ENCODE measurements around the gene SPON2. TPM values are rescaled to one million over a fixed set of nuclear protein-coding genes. Genes with fewer than 3 reads are reported as not detected.

The SPON2 gene
- total RNA-seq, 1 experiment from 2014 or later: 2.3 TPM

DNA sequence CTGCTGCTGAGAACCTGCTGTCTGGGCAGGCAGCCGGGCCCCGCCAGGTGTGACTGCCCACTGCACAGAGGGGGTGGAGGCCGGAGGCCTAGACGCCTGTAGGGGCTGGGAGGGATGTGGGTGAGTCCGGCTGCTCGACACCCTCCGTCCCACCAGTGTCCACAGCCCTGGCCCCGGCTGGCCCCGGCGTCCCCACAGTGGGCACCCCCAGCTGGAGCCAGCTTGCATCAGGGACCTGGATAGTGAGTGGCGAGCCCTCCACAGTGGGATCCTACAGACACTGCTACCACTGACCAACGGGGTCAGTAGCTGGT is 34.7 kb upstream of the SPON2 start:
- Histone ChIP-seq H4K91ac (ENCODE audit: insufficient read length, low read depth, low read length) (no peak overlapping the region), H2AK5ac (ENCODE audit: insufficient read length, low read length) (no peak overlapping the region), H2BK12ac (ENCODE audit: insufficient read length, low read depth, low read length) (no peak overlapping the region), H3K79me2 (ENCODE audit: insufficient read depth, low read length) (no peaks in the 10 kb centered on the region), H3K27me3 (ENCODE audit: insufficient read depth, low read length) (no peaks in the 10 kb centered on the region), H3K23me2 (ENCODE audit: insufficient read length, low read depth, low read length, poor library complexity, severe bottlenecking) (peaks cover 3% of the 10 kb centered on the region), H3K18ac (ENCODE audit: insufficient read length, low read depth, low read length) (no peak overlapping the region), H2BK5ac (ENCODE audit: insufficient read length, low read length) (no peak overlapping the region), H4K8ac (replicated peaks; ENCODE audit: insufficient read length, low read depth, low read length) (no peak overlapping the region), H3K56ac (ENCODE audit: insufficient read length, low read depth, low read length) (no peak overlapping the region), H3K4ac (ENCODE audit: low read depth, low read length) (no peak overlapping the region), H4K5ac (ENCODE audit: insufficient read length, low read depth, low read length) (no peak overlapping the region), H2AFZ (ENCODE audit: low read length) (no peak overlapping the region), H3K4me1 (ENCODE audit: insufficient read depth, low read length) (no peaks in the 10 kb centered on the region), H3K14ac (ENCODE audit: insufficient read depth, low read length) (no peak overlapping the region), H2BK15ac (ENCODE audit: low read depth, low read length) (no peak overlapping the region), H3K4me2 (ENCODE audit: insufficient read depth, insufficient read length, low read length) (no peak overlapping the region), H2BK20ac (ENCODE audit: low read depth, low read length, poor library complexity, severe bottlenecking) (no peak overlapping the region), H2BK120ac (ENCODE audit: low read depth, low read length, poor library complexity, severe bottlenecking) (no peak overlapping the region), H3K23ac (ENCODE audit: insufficient read length, low read depth, low read length) (no peak overlapping the region), H3K79me1 (ENCODE audit: insufficient read depth, low read depth, low read length, poor library complexity, severe bottlenecking) (no peaks in the 10 kb centered on the region), H3K27ac (ENCODE audit: insufficient read length, low read depth, low read length) (no peak overlapping the region), H4K20me1 (ENCODE audit: control insufficient read depth, insufficient read depth, insufficient read length) (no peaks in the 10 kb centered on the region), H3K9me3 (ENCODE audit: control insufficient read depth, low read depth, low read length) (no peaks in the 10 kb centered on the region), H3K9ac (ENCODE audit: extremely low read depth, insufficient read length, low read length) (no peak overlapping the region), H3T11ph (ENCODE audit: low read length) (no peak overlapping the region)
- WGBS (ENCODE audit: extremely low coverage, insufficient read length, low lambda C conversion rate): no CpG with 5 or more reads among the region's 12 CpGs
- no peak overlapping the region for H3K4me3 Mint-ChIP-seq
- H3K9me3 Mint-ChIP-seq: no peaks in the 10 kb centered on the region
- no peak overlapping the region for H3K27ac Mint-ChIP-seq
- no peaks in the 10 kb centered on the region for H3K4me1 Mint-ChIP-seq
- H3K36me3 Mint-ChIP-seq (ENCODE audit: insufficient read depth in 1 of 3, low read depth in 3 of 3): peaks cover 2 to 15% (median 9%) of the 10 kb centered on the region in 3 experiments; a peak in 6 of 7 replicates
- no peak for DNase-seq
- TF ChIP-seq CTCF (conservative IDR thresholded peaks at IDR 0.05): no peak
- peaks cover 6% of the 10 kb centered on the region for H3K27me3 Mint-ChIP-seq (ENCODE audit: low read depth)

Data from H9 (cell line).